Measurements from ENCODE around the gene MYCBP.

GRCh38 chr1:38858833-38859560, 14.2 kb downstream of the MYCBP start:
- TF ChIP-seq, protein P1, sequence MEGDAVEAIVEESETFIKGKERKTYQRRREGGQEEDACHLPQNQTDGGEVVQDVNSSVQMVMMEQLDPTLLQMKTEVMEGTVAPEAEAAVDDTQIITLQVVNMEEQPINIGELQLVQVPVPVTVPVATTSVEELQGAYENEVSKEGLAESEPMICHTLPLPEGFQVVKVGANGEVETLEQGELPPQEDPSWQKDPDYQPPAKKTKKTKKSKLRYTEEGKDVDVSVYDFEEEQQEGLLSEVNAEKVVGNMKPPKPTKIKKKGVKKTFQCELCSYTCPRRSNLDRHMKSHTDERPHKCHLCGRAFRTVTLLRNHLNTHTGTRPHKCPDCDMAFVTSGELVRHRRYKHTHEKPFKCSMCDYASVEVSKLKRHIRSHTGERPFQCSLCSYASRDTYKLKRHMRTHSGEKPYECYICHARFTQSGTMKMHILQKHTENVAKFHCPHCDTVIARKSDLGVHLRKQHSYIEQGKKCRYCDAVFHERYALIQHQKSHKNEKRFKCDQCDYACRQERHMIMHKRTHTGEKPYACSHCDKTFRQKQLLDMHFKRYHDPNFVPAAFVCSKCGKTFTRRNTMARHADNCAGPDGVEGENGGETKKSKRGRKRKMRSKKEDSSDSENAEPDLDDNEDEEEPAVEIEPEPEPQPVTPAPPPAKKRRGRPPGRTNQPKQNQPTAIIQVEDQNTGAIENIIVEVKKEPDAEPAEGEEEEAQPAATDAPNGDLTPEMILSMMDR (optimal IDR thresholded peaks at IDR 0.05 in 1 of 3, IDR thresholded peaks at IDR 0.05 in 1 of 3, conservative IDR thresholded peaks at IDR 0.05 in 1 of 3; ENCODE audit: extremely low read depth in 1 of 3, insufficient read depth in 2 of 3, low read length in 3 of 3): no peak
- no peak for TF ChIP-seq EZH2 (IDR thresholded peaks at IDR 0.05; ENCODE audit: low read length)

All from keratinocyte (primary cell).